ENCODE data around the gene EPHB1.

The EPHB1 gene

DNA sequence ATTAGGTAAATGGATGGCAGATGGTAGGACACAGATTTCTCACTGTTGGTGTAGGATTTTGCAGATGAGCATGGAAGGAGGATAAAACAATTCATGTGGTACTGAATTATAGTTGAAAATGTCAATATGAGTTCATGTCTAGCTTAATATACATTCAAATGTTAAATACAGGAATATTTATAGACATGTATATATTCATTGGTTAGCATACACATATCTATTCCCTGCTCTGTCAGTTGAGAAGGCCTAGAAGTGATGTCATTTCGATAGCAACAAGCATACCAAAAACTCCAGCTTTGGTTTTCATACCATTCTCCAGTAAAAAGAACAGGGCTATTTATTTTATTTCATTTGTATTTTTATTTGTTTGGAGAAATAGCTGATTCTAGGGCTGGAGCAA is 497.1 kb downstream of the EPHB1 start:
- DNase-seq = no peak

DNA sequence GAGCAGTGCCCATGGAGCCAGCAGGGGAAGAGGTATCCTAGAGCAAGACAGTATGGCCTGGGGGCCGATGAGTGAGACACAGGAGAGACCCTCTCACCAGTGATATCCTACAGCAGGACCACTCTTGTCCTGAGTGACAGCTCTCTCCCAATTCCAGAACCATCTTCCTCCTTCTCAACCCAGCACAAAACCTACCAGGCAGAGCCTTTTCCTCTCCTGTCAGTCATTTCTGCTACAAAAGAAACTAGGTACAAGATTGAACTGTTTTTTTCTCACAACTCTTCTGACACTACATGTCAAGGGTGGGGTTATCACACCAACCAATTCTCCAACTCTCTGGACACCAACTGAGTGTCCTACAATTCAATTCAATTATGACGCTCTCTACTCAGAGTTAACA is 506.6 kb downstream of the EPHB1 start:
- DNase-seq = no peak

DNA sequence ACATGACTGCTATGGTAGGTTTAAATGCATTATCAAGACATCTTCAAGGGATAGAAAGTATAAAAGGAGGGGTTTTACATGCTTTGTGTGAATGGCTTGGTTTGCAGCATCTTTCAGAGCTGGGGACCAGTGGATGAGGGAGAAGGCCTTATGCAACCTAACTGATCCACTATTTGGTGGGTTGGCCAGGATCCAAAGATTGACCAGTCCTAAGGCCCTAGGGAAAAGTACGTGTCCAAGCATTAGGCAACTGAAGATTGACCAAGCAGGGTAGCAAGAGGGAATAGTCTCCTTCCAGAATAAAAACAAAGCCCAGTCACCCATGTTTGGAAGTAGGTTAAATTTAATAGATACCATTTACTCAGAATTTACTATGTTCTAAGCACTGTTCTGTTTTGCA is 509.3 kb downstream of the EPHB1 start:
- no peak for DNase-seq
